ENCODE data around the gene HINFP.
"Not testable (repeated sequence)": the region's sequence is repeated elsewhere in the genome, so short reads cannot be mapped to it uniquely, and the experiment has no call there.

HINFP gene

DNA sequence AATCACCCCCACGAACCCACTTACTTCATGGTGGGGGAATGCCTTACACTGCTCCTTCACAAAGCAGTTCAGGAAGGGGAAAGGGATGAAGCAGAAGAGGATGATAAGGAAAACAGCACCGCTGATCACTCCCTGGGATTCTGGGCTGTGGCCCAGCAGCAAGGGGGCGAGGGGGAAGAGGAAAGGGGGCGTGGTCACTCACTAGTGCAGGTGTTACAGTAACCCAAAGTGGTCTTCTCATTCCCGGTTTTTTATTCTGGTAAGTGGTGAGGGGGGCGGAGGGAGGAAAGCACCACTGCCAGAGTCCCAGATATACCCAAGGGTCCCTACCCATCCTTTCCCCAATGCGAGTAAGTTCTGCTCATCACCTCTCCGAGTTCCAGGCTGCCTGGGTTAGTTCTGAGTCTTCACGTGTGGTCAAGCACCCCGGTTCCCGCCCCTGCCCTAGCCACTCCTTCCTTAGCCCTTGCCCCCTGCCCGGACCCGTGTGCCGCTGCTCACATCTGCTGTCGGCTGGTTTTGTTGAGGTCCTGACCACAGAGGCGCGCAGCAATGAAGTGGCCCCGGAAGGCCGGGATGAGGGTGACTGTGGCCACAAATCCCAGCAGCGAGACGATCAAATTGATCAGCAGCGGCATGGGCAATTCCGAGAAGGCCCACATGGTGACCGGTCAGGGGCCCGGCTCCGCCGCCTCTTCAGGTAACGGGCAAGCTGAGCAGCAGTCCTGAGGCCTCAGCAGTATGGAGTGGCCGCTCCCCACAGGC lies 20.2 kb upstream of the HINFP start:
- DNase-seq = peak in 1 of 2 experiments; percentile 72

DNA sequence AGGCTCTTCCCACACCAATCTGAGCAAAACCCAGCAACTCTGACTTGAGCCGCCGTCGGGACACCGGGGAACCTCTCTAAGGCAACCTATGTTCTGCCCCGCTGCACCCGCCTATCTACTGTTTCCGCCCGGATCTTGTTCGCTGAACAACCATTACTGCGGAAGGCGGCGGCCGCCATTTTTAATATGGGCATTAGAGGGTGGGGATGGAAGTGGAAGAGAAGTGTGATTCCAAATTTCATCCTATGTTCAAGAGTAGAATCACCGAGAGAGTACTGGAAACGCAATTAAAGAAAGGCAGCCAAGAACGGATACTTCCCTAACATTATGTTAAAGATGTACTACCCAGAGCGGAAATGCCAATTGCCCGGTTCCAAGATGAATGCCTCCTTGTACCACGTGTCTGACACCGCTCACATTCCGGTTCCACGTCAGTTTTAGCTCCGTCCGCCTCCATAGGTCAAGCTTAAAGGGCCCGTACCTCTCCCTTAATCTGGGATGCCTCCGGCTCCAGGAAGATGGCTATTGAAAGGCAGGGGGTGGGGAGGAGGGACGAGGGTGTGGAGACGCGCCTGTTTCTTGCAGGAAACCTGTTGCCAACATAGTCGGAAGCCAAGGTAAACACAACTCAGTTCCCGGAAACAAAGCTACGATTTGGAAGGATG lies 19.5 kb upstream of the HINFP start, which contains the start of gene DPAGT1:
TSS of gene DPAGT1 (minus strand) at position 95 of the 665 bp plus-strand sequence. CDS start 198 bp downstream, outside the sequence.
- DNase-seq = peak; percentile 100

DNA sequence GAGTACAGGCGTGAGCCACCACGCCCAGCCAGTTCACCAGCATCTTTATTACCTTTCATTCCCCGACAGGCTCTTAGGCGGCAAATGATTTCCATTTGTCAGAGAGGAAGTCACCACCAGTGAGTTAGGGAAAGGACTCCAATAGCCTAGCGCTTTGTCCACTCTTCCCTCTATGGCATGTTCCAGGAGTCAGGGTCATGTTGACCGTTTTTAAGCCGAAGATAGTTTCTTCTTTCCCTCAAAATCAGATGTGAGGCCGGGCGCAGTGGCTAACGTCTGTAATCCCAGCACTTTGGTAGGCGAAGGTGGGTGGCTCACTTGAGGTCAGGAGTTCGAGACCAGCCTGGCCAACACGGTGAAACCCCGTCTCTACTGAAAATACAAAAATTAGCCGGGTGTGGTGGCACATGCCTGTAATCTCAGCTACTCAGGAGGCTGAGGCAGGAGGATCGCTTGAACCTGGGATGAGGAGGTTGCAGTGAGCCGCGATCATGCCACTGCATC lies 18.2 kb upstream of the HINFP start:
- DNase-seq = not testable (repeated sequence)

DNA sequence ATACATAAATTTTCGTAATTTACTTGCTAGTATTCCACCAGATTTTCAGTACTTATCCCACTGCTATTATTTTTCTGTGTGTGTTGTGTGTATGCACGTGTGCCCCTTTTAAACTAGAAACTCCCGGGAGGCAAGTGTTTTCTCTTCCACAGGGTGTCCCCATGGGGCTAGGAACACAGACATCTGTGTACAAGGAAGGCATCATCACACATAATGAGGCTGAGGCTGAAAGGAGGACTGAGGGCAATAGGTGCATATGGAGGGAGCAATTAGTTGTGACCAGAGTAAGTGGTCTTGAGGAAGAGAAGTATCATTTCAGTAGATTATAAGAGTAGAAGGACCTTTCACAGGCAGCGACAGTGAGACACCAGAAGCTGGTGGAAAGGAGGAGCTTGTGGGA lies 17.6 kb upstream of the HINFP start:
- peak; percentile 31 to 59 for DNase-seq

DNA sequence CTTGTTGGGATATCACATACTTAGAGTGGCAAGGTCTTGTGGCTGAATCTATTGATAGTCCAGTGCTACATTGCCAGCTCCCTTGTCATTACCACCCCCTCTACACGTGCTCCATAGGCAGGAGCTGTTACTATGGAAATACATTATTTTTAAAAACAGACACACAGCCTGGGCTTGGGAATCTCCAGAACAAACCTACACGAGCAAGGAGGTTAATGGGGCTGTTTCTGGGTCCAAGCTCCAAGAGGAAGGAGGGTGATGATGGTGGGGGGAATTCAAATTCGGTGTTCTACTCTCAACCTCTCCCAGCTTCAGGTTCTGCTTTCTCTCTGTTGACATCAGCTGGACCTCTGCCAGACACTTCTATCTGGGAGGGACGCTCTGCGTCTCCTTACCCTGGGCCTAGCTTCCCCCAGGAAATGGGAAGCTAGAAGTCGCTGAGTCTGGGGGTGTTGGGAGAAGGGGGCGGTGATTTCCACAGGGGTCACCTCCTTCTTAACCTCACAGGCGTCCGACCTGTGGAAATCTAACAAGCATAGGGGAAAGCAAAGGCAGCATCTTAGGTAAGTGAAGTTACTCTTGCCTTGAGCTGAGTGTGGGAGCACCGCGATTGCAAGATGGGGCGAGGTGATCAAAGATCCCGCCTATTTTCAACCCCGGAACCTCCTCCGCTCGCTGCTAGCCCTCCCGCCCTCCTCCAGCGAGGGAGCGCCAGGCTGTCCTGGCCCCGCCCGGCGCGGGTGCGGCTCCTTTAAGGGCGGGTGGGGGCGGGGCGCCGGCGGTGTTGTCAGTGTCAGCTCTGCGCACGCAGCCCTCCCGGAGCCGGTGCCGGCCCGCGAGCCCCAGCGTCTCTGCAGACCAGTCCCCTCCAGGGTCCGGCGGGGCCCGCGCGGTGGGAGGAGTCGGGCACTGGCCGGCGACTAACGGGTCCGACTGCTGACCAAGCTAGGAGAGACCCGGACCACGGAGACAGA lies 14.5 kb upstream of the HINFP start, which contains the start of gene C2CD2L:
TSS of gene C2CD2L (plus strand) at position 781 of the 974 bp plus-strand sequence. CDS start 398 bp downstream, outside the sequence.
- DNase-seq = peak; percentile 93 to 100

GRCh38 chr11:119107538-119108145 lies 13.7 kb upstream of the HINFP start:
- peak in 1 of 2 experiments; percentile 77 for DNase-seq

GRCh38 chr11:119108146-119108856 lies 13.1 kb upstream of the HINFP start:
- DNase-seq = peak; percentile 97 to 98

DNA sequence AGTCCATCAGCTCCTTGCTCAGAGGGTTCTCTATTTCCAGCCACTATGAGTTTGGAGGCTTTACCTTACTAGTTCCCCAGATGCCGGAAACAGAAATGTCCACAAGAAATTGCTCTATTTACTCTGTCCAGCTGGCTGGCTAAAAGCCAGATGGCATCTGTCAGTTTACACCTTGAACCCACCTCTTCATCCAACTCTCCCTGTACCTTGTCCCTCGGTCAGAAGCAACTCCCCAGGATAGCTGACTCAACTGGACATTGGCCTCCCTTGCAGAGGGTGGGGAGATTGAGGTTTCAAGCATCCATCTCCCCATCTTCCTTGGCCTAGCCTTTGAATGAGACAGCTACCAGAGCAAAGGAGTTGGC lies 12.5 kb upstream of the HINFP start:
- no peak for DNase-seq

DNA sequence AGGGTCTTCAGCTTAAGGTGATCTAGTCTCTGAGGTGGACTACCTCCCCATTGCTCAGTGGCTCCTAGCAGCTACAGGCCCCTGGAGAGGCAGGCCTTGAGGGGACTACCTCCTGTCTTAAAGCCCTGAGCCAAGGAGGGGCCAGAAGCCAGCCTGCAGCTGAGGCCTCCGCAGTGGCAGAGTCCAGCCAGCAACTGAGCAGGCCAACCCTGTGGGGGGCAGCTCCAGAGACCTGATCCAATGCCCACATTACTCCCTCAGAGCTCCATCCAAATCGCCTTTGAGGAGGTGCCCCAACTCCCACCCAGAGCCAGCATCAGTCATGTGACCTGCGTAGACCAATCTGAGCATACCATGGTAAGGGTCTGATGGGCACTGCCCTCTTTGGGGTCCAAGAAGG lies 11.5 kb upstream of the HINFP start:
- DNase-seq = no peak

DNA sequence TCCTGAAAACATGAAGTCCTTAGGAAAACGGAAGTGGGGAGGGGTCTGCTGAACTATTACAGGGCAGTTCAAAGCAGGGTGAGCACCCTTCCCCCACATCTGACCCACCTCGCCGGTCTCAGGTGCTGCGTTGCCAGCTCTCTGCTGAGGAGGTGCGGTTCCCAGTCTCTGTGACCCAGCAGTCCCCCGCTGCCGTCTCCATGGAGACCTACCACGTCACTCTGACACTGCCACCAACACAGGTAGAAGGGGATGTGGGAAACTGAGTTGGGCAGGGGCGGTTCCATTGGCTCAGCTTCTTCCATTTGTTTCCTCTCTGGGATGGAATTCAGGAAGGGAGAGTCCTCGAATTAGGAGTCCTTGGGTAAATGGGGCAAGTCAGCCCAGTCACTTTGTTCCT lies 10.9 kb upstream of the HINFP start:
- DNase-seq = no peak

DNA sequence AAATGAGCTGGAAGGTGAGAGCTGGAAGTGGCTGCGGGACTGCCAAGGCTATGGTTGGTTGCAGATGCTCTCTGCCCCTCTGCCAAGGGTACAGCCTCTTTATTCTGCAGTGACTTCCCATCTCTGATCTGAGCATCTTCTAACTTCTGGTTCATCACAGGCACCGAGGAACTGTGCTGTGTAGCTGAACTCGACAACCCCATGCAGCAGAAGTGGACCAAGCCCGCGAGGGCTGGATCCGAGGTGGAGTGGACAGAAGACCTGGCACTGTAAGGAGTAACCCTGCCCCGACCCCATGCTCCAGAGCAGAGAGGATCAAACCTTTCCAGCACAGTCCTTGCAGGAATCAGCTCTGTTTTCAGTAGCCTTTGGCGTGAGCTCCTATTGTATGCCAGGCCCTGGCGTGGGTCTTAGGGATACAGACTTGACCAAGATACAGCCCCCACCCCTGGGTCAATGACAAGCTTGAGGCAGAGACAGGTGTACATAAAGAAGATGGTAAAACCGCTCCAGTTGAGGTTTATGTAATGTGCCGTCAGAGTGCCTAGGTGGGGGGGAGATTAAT lies 9.9 kb upstream of the HINFP start:
- DNase-seq = no peak

- no peak for DNase-seq
Measured at GRCh38 chr11:119112314-119113020, 8.9 kb upstream of the HINFP start.

DNA sequence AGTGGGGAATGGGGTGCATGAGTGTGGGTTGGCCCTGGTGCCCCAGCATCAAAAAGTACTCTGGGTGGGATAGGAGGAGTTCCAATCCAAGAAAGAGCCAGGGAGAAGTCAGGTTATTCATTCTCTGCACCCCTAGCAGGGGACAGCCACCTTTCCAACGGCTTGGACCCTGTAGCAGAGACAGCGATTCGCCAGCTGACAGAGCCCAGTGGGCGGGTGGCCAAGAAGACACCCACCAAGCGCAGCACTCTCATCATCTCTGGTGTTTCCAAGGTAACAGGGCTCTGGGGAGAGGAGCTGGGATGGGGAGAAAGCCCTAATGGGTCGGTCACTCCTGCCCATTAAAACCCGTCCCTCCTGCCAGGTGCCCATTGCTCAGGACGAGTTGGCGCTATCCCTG lies 7.7 kb upstream of the HINFP start:
- DNase-seq = no peak

DNA sequence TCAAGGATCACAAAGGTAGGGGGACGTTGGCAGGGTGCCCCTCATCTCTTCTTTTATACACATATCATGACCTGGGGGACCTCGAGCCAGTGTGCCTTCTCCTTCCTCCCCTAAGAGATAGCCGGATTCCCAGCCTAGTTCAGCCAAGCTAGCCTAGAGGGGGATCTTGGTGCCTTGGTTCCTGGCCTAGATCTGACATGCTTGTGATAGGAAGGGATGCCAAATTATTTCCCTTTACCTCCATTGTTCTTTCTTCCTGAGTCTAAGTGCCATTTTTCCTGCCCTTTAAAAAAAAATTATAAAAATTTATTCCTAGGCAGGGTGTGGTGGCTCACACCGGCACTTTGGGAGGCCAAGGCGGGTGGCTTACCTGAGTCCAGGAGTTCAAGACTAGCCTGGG lies 7.0 kb upstream of the HINFP start:
- DNase-seq = no peak

DNA sequence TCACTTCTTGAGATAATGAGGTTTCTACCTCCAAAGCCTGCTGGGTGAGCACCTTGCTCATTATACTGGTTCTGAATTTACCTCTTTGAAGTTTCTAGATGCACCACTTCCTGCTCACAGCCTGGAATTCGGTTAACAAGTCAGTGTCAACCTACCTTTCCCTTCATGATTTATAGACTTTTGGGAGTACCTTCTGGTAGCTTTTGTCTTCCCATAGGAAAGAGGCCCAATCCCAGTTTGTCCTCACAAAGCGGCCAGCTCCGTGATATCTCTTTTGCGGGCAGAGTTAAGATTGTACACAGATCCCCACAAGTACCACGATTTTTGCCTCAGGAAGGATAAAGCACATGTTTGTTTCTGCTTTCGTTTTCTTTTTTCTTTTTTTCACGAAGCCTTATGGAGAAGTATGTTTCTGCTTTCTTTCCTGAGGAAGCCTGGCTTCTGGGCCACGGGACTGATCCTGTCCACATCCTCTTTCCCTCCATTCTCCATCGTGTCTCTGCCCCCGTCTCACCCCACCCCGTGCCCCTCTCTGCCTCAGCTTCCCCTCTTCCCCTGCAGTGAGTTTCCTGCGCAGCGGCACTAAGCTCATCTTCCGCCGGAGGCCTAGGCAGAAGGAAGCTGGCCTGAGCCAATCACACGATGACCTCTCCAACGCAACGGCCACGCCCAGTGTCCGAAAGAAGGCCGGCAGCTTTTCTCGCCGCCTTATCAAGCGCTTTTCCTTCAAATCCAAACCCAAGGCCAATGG lies 5.7 kb upstream of the HINFP start:
- no peak for DNase-seq

GRCh38 chr11:119116235-119116594 lies 5.2 kb upstream of the HINFP start:
- DNase-seq = no peak

GRCh38 chr11:119116601-119117000 lies 4.8 kb upstream of the HINFP start:
- no peak for DNase-seq

DNA sequence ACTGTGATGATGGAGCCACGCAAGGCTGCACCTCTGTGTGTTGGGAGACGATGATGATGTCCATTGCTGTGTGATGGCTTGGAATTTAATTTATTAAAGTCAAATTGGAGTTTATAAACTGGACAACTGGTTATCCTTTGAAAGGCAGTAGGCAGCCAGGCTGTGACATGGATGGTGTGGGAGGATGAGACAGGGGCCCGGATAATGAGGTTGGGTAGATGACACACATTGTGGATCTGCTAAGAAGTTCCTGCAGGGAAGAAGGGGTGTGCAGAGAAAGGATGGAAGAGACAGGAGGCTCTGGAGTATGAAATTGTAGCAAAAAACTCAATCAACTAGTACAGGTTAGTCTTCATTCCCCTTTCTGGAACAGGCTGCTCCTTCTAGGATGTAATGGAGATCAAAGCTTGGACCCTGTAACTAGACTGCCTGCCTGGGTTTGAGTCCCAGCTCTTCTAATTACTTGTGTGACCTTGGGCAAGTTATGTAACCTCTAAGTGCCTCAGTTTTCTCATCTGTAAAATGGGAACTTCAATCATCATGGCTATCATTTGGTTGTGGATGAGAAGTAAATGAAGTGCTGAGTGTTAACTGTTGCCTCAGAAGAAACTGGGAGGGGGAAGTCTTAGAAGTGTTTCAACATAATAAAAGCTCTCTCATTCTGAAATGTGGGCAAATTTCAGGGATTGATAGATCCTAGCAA lies 4.2 kb upstream of the HINFP start:
- DNase-seq = no peak

DNA sequence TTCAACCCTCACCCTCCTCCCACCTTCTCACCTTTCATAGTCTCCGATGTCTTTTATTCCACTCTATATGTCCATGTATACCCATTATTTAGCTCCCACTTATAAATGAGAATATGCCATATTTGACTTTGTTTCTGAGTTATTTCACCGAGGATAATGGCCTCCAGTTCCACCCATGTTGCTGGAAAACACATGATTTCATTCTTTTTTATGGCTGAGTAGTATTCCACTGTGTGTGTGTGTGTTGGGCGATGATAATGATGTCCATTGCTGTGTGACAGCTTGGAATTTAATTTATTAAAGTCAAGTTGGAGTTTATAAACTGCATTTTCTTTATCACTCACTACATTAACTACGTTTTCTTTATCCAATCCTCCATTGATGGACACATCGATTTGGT lies 3.2 kb upstream of the HINFP start:
- DNase-seq = no peak

Data from NCI-H526 (cell line).